PC-9 (cell line): ENCODE data around the gene CWC15.

ENCODE experiments used
- EZH2 ChIP-seq: fragments of 200-600 bp; sonication (generic); IDR thresholded peaks from 2 replicates; pipeline ENCODE4 v1.8.0; 2017; ENCODE audit warnings: antibody characterized with exemption, low read depth
- TF ChIP-seq, protein P1 (sequence below): fragments of 200-600 bp; sonication (generic); conservative IDR thresholded peaks from 2 replicates; pipeline ENCODE4 v1.6.1; 2017; ENCODE audit warnings: mixed run types, antibody characterized with exemption, mild to moderate bottlenecking, moderate library complexity

DNA sequence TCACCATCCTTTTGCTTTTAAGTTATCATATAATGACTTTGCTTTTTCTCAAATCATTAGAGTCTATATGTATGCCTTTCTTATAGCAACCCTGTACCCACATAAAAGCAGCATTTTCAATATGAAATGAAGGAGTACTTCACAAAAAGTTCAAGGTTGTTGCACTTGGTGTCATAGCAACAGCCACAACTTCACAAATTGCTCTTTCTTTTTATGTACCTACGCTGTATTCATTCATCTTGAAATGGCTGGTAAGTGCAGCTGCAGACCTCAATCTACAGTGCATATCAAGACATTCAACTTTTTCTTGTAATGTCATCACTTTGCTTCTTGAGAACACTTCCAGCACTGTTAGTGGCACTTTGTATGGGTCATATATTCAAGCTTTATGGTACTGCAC lies 18.6 kb downstream of the CWC15 start:
- TF ChIP-seq, protein P1, sequence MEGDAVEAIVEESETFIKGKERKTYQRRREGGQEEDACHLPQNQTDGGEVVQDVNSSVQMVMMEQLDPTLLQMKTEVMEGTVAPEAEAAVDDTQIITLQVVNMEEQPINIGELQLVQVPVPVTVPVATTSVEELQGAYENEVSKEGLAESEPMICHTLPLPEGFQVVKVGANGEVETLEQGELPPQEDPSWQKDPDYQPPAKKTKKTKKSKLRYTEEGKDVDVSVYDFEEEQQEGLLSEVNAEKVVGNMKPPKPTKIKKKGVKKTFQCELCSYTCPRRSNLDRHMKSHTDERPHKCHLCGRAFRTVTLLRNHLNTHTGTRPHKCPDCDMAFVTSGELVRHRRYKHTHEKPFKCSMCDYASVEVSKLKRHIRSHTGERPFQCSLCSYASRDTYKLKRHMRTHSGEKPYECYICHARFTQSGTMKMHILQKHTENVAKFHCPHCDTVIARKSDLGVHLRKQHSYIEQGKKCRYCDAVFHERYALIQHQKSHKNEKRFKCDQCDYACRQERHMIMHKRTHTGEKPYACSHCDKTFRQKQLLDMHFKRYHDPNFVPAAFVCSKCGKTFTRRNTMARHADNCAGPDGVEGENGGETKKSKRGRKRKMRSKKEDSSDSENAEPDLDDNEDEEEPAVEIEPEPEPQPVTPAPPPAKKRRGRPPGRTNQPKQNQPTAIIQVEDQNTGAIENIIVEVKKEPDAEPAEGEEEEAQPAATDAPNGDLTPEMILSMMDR: no peak
- TF ChIP-seq EZH2: no peak
